SK-N-MC (cell line): ENCODE results near the gene ITPKB.
"Not testable (repeated sequence)": the region's sequence is repeated elsewhere in the genome, so short reads cannot be mapped to it uniquely, and the experiment has no call there.

Source experiments
- DNase-seq: peaks from one replicate; pipeline ENCODE4 v3.0.0-alpha.2; 2011; ENCODE audit warnings: low read depth, low spot score
- H3K27ac ChIP-seq: fragments of 200-600 bp; sonication (generic); 2 replicates; pipeline ENCODE4 v1.5.1; 2016; ENCODE audit warnings: mixed run types
- H3K36me3 ChIP-seq: fragments of 200-600 bp; sonication (generic); 2 replicates; pipeline ENCODE4 v1.6.1; 2017; ENCODE audit warnings: antibody characterized with exemption, low read length, mixed read lengths; ENCODE audit not compliant: insufficient read depth
- H3K4me3 ChIP-seq: fragments of 200-600 bp; sonication (generic); 2 replicates; pipeline ENCODE4 v1.5.1; 2016
- H3K9ac ChIP-seq: fragments of 200-600 bp; sonication (generic); 2 replicates; pipeline ENCODE4 v1.8.0; 2017; ENCODE audit warnings: mixed run types, mixed read lengths; ENCODE audit not compliant: insufficient read length
- H3K9me3 ChIP-seq: fragments of 200-600 bp; sonication (generic); 2 replicates; pipeline ENCODE4 v1.6.1; 2017; ENCODE audit warnings: low read depth, mild to moderate bottlenecking, antibody characterized with exemption, low read length, moderate library complexity, mixed read lengths
- EZH2 ChIP-seq: fragments of 200-600 bp; sonication (generic); IDR thresholded peaks from one replicate; pipeline ENCODE4 v1.6.1; 2017; ENCODE audit warnings: antibody characterized with exemption
- FOXP2 ChIP-seq: optimal IDR thresholded peaks from 2 replicates; pipeline ENCODE3; 2011; ENCODE audit warnings: mild to moderate bottlenecking, moderate library complexity; ENCODE audit not compliant: insufficient read depth; ENCODE audit errors: extremely low read length, control extremely low read depth
- POLR2AphosphoS5 ChIP-seq: IDR thresholded peaks from 2 replicates; pipeline ENCODE4 v1.6.1; 2012; ENCODE audit warnings: mild to moderate bottlenecking, low read depth, low read length, borderline replicate concordance

ITPKB gene

GRCh38 chr1:226762988-226763904 is 24.2 kb upstream of the ITPKB start:
- no peak overlapping the region for H3K27ac ChIP-seq

GRCh38 chr1:226762055-226762454 is 23.0 kb upstream of the ITPKB start:
- no peak overlapping the region for H3K9ac ChIP-seq
- no peak overlapping the region for H3K27ac ChIP-seq
- H3K9me3 ChIP-seq, result no peaks in the 10 kb centered on the region
- TF ChIP-seq EZH2 (no peak), POLR2AphosphoS5 (no peak)
- DNase-seq, result no peak
- H3K36me3 ChIP-seq, result no peaks in the 10 kb centered on the region
- no peak overlapping the region for H3K4me3 ChIP-seq

More at GRCh38 chr1:226762988-226763904, 24.2 kb upstream of the ITPKB start:
- no peak overlapping the region for H3K9ac ChIP-seq
- H3K36me3 ChIP-seq, result no peaks in the 10 kb centered on the region
- no peaks in the 10 kb centered on the region for H3K9me3 ChIP-seq
- no peak for TF ChIP-seq POLR2AphosphoS5
- TF ChIP-seq FOXP2, result no peak
- TF ChIP-seq EZH2, result no peak
- DNase-seq, result no peak
- H3K4me3 ChIP-seq, result no peak overlapping the region

GRCh38 chr1:226761322-226761721 is 22.2 kb upstream of the ITPKB start:
- no peaks in the 10 kb centered on the region for H3K36me3 ChIP-seq
- 0 out of 2 replicates have a peak overlapping the region, but pooled peaks have one; percentile 44 for H3K27ac ChIP-seq
- H3K4me3 ChIP-seq, result no peak overlapping the region
- H3K9ac ChIP-seq, result no peak overlapping the region
- DNase-seq, result no peak
- no peak for TF ChIP-seq EZH2
- TF ChIP-seq FOXP2, result no peak
- TF ChIP-seq POLR2AphosphoS5, result no peak
- no peaks in the 10 kb centered on the region for H3K9me3 ChIP-seq

GRCh38 chr1:226754793-226755533 is 15.9 kb upstream of the ITPKB start:
- Histone ChIP-seq H3K4me3 (no peak overlapping the region), H3K9ac (no peak overlapping the region), H3K36me3 (no peaks in the 10 kb centered on the region), H3K27ac (no peak overlapping the region), H3K9me3 (no peaks in the 10 kb centered on the region)
- TF ChIP-seq POLR2AphosphoS5, result no peak
- TF ChIP-seq EZH2, result no peak
- no peak for TF ChIP-seq FOXP2
- DNase-seq, result no peak

- no peak overlapping the region for H3K4me3 ChIP-seq
- no peak for TF ChIP-seq FOXP2
- TF ChIP-seq POLR2AphosphoS5, result no peak
- no peak for TF ChIP-seq EZH2
- no peak overlapping the region for H3K9ac ChIP-seq
- H3K9me3 ChIP-seq, result no peaks in the 10 kb centered on the region
- no peaks in the 10 kb centered on the region for H3K36me3 ChIP-seq
- H3K27ac ChIP-seq, result no peak overlapping the region
- no peak for DNase-seq
These were observed 15.0 kb upstream of the ITPKB start for GRCh38 chr1:226754097-226754496.

- no peak for DNase-seq
- TF ChIP-seq POLR2AphosphoS5 (no peak), FOXP2 (no peak), EZH2 (no peak)
- Histone ChIP-seq H3K9me3 (no peaks in the 10 kb centered on the region), H3K27ac (no peak overlapping the region), H3K9ac (no peak overlapping the region), H3K36me3 (no peaks in the 10 kb centered on the region), H3K4me3 (no peak overlapping the region)
These were observed 12.6 kb upstream of the ITPKB start for GRCh38 chr1:226751703-226752102.

GRCh38 chr1:226751214-226751613 is 12.1 kb upstream of the ITPKB start:
- H3K36me3 ChIP-seq, result no peaks in the 10 kb centered on the region
- H3K9ac ChIP-seq, result no peak overlapping the region
- no peak overlapping the region for H3K4me3 ChIP-seq
- no peaks in the 10 kb centered on the region for H3K9me3 ChIP-seq
- DNase-seq, result no peak
- H3K27ac ChIP-seq, result no peak overlapping the region
- no peak for TF ChIP-seq EZH2
- no peak for TF ChIP-seq POLR2AphosphoS5
- TF ChIP-seq FOXP2, result no peak

- no peak for TF ChIP-seq FOXP2
- TF ChIP-seq EZH2, result no peak
- TF ChIP-seq POLR2AphosphoS5, result no peak
- DNase-seq, result no peak
- Histone ChIP-seq H3K9ac (no peak overlapping the region), H3K4me3 (no peak overlapping the region), H3K9me3 (no peaks in the 10 kb centered on the region), H3K27ac (no peak overlapping the region), H3K36me3 (no peaks in the 10 kb centered on the region)
These were observed 10.4 kb upstream of the ITPKB start for GRCh38 chr1:226749467-226749866.

- DNase-seq, result no peak
- TF ChIP-seq POLR2AphosphoS5 (no peak), FOXP2 (no peak), EZH2 (no peak)
- H3K9ac ChIP-seq, result no peak overlapping the region
- no peak overlapping the region for H3K4me3 ChIP-seq
- no peak overlapping the region for H3K27ac ChIP-seq
- H3K36me3 ChIP-seq, result no peaks in the 10 kb centered on the region
- H3K9me3 ChIP-seq, result no peaks in the 10 kb centered on the region
These were observed 9.2 kb upstream of the ITPKB start for GRCh38 chr1:226748306-226748705.

GRCh38 chr1:226747519-226748263 is 8.6 kb upstream of the ITPKB start:
- not testable (repeated sequence) for H3K4me3 ChIP-seq, H3K36me3 ChIP-seq, H3K9ac ChIP-seq, H3K27ac ChIP-seq, H3K9me3 ChIP-seq, DNase-seq
